GM12878 (cell line): ENCODE measurements around the gene HLTF. TPM values are rescaled to one million over a fixed set of nuclear protein-coding genes. Genes with fewer than 3 reads are reported as not detected.

Experiments
- ATAC-seq: fragments of 200-7000 bp; cut with Tn5 transposase; 3 replicates; pipeline ENCODE4 v1.9.1; 2020; ENCODE audit warnings: mild to moderate bottlenecking, moderate library complexity
- BruUV-seq: library from RNA; stranded (reverse); fragments of 400-500 nt; replicated peaks from 2 replicates; lab custom pipeline; 2021; lab: Mats Ljungman, UMichigan
- CTCF ChIA-PET: fragments of 300-600 bp; sonication (Branson Sonifier 250); formaldehyde crosslinking; extraction: SDS; loops from one replicate; lab custom pipeline; 2021; ENCODE audit warnings: inconsistent platforms; lab: Yijun Ruan, JAX
- POLR2A ChIA-PET: fragments of 350-600 bp; formaldehyde crosslinking; extraction: SDS; loops from one replicate; lab custom pipeline; 2021; ENCODE audit warnings: inconsistent platforms; lab: Charles Lee
- RAD21 ChIA-PET: fragments of 300-600 bp; sonication (Branson Sonifier 250); formaldehyde crosslinking; loops from one replicate; lab custom pipeline; 2023; ENCODE audit warnings: antibody characterized with exemption; ENCODE audit not compliant: unreplicated experiment; lab: Charles Lee
- SMC1A ChIA-PET: fragments of 300-600 bp; sonication (Branson Sonifier 250); formaldehyde crosslinking; loops from one replicate; lab custom pipeline; 2023; ENCODE audit not compliant: unreplicated experiment, uncharacterized antibody; lab: Charles Lee
- DNase-seq: peaks from one replicate; pipeline ENCODE4 v3.0.0-alpha.2; 2011; ENCODE audit warnings: low read depth, low spot score
- FAIRE-seq: peaks from 3 replicates; lab custom pipeline; 2011; peaks lifted over from hg19 to GRCh38; lab: Jason Lieb, UNC
- H2AFZ ChIP-seq: 2 replicates; pipeline ENCODE4 v1.6.0; 2011; ENCODE audit warnings: low read depth, low read length, control low read depth; ENCODE audit not compliant: control insufficient read depth
- H3K27ac ChIP-seq: 2 replicates; pipeline ENCODE4 v1.5.1; 2011; ENCODE audit warnings: control low read depth; ENCODE audit not compliant: control insufficient read depth, insufficient read depth
- H3K27me3 ChIP-seq, 2 experiments: replicated peaks in 1 of 2; 2 replicates each; pipeline versions ENCODE4 v1.6.0 to v1.6.1; 2011; ENCODE audit warnings: low read length in 1 of 2; ENCODE audit not compliant: control insufficient read depth in 2 of 2, insufficient read depth in 2 of 2
- H3K36me3 ChIP-seq, 2 experiments: 2 replicates each; pipeline ENCODE4 v1.5.1; 2011; ENCODE audit warnings: low read length in 1 of 2; ENCODE audit not compliant: control insufficient read depth in 2 of 2, insufficient read depth in 2 of 2
- H3K4me1 ChIP-seq: 2 replicates; pipeline ENCODE4 v1.6.1; 2011; ENCODE audit warnings: mild to moderate bottlenecking, low read length, moderate library complexity, mixed read lengths; ENCODE audit not compliant: control insufficient read depth, insufficient read depth
- H3K4me2 ChIP-seq: 2 replicates; pipeline ENCODE4 v1.6.0; 2011; ENCODE audit warnings: control low read depth; ENCODE audit not compliant: control insufficient read depth, insufficient read depth
- H3K4me3 ChIP-seq: fragments of 200-600 bp; sonication (generic); 2 replicates; pipeline ENCODE4 v1.5.1; 2016
- H3K79me2 ChIP-seq: 2 replicates; pipeline ENCODE4 v1.6.0; 2011; ENCODE audit warnings: low read length; ENCODE audit not compliant: control insufficient read depth, insufficient read depth
- H3K9ac ChIP-seq: 2 replicates; pipeline ENCODE4 v1.8.0; 2011; ENCODE audit warnings: low read length, control low read depth, mixed read lengths; ENCODE audit not compliant: control insufficient read depth, insufficient read depth
- H3K9me3 ChIP-seq: replicated peaks from 3 replicates; pipeline ENCODE4 v1.5.1; 2011; ENCODE audit warnings: mild to moderate bottlenecking, low read length; ENCODE audit not compliant: control insufficient read depth, insufficient read depth
- H4K20me1 ChIP-seq: 2 replicates; pipeline ENCODE4 v1.6.0; 2011; ENCODE audit not compliant: control insufficient read depth, insufficient read depth
- CHD1 ChIP-seq: IDR thresholded peaks from 2 replicates; pipeline ENCODE4 v1.6.1; 2012; ENCODE audit warnings: low read depth, low read length, improper control_type of control experiment
- CHD2 ChIP-seq: IDR thresholded peaks from 2 replicates; pipeline ENCODE4 v1.6.1; 2011; ENCODE audit warnings: low read depth, low read length, improper control_type of control experiment, borderline replicate concordance
- HDAC2 ChIP-seq: fragments of 200-600 bp; sonication (generic); IDR thresholded peaks from 2 replicates; pipeline ENCODE4 v1.6.1; 2017
- MEF2B ChIP-seq: fragments of 450-650 bp; IDR thresholded peaks from 2 replicates; pipeline ENCODE4 v1.6.1; 2018; ENCODE audit warnings: mild to moderate bottlenecking, moderate library complexity; ENCODE audit not compliant: partially characterized antibody, poor library complexity, severe bottlenecking
- SUZ12 ChIP-seq: fragments of 200-600 bp; sonication (generic); IDR thresholded peaks from one replicate; pipeline ENCODE4 v1.6.1; 2018; ENCODE audit warnings: antibody characterized with exemption, mild to moderate bottlenecking; ENCODE audit not compliant: unreplicated experiment
- WGBS: methylation state at CpG from one replicate; pipeline ENCODE4 v1.1.6; 2016; ENCODE audit warnings: low lambda C conversion rate; ENCODE audit not compliant: insufficient replicate concordance, insufficient coverage; ENCODE audit errors: missing lambda C conversion rate; 5-methylcytosine and 5-hydroxymethylcytosine counted together
- in situ Hi-C: fragments of 300-500 bp; cut with MboI; formaldehyde crosslinking; loops from 9 replicates; pipeline ENCODE4 v1.14.3; 2018; ENCODE audit warnings: mixed read lengths
- intact Hi-C: fragments of 100-400 bp; cut with micrococcal nuclease; formaldehyde crosslinking; loops from one replicate; pipeline ENCODE4 v1.14.2; 2022; ENCODE audit not compliant: unreplicated experiment
- polyA plus RNA-seq, 11 experiments: library from polyadenylated mRNA; depleted of rRNA in 4 of 11; unstranded in 6 of 11; stranded (reverse) in 5 of 11; fragments of >200 nt; fragmentation: Nextera tagmentation in 4 of 11; fragmentation: Illumina TruSeq in 1 of 11; extraction: Ambion mirVana in 4 of 11; extraction: Trizol in 1 of 11; gene quantifications; 1 replicate in 1 of 11; 2 replicates in 10 of 11; pipeline versions ENCODE4 v1.2.1 to v1.2.3, GENCODE V29; 2011 to 2016; ENCODE audit warnings: inconsistent platforms in 2 of 11, missing spikeins in 2 of 11, low read depth in 1 of 11
- total RNA-seq, 4 experiments: library from RNA; depleted of rRNA in 3 of 4; stranded (reverse); fragments of >200 nt in 3 of 4; fragmentation: Illumina TruSeq in 1 of 4; extraction: Trizol in 1 of 4; gene quantifications; 2 replicates each; pipeline versions ENCODE4 v1.2.1 to v1.2.3, GENCODE V29; 2013 to 2021

HLTF gene
- total and polyA plus RNA-seq, 10 of the 15 experiments (the other 5 are each of a cell fraction or from before 2014, with no cell fraction given): 13.7 to 50.4 (median 31.7) TPM

GRCh38 chr3:148992635-148993255 lies 93.6 kb downstream of the HLTF start:
- BruUV-seq: TSS peak; percentile 76
- Histone ChIP-seq H3K4me1 (peaks cover 4% of the 10 kb centered on the region; the same call in 1 of the 2 replicates), H3K9ac (peak overlapping the region; percentile 75; the same call in 1 of the 2 replicates), H4K20me1 (no peaks in the 10 kb centered on the region), H3K4me3 (peak overlapping the region; percentile 94), H3K9me3 (no peaks in the 10 kb centered on the region), H3K27me3 (no peaks in the 10 kb centered on the region), H3K4me2 (peak overlapping the region; percentile 70), H3K36me3 (peaks cover 0 to 5% of the 10 kb centered on the region in 2 experiments; a peak in 1 of 4 replicates), H2AFZ (no peak overlapping the region), H3K79me2 (peaks cover 15% of the 10 kb centered on the region), H3K27ac (no peak overlapping the region)
- no peak for ATAC-seq
- no peak for DNase-seq
- CTCF ChIA-PET: interaction anchor here (0.8 to 3.2 kb wide), 6 partner anchors 8 to 129 kb away, joined by 3 to 14 read pairs (median 4); no protein-coding TSS in a partner anchor
- in situ Hi-C loops (no loop called here), intact Hi-C loops (no loop called here)
- POLR2A ChIA-PET: interaction anchor here (1.1 to 1.4 kb wide), 2 partner anchors 8 to 23 kb away, joined by 3 to 4 read pairs; no protein-coding TSS in a partner anchor
- TF ChIP-seq SUZ12: no peak
- TF ChIP-seq CHD1: no peak
- TF ChIP-seq HDAC2: no peak
- no peak for TF ChIP-seq CHD2
- TF ChIP-seq MEF2B: no peak
- SMC1A ChIA-PET: interaction anchor here (0.7 to 1.7 kb wide), 3 partner anchors 10 to 137 kb away, joined by 3 to 4 read pairs (median 3); no protein-coding TSS in a partner anchor
- RAD21 ChIA-PET: interaction anchor here (1.1 to 2.0 kb wide), 4 partner anchors 8 to 128 kb away, joined by 3 to 8 read pairs (median 4); no protein-coding TSS in a partner anchor
- FAIRE-seq: no peak
- WGBS: 93% methylated on average over 10 of the region's 10 CpGs
